OCI-LY1 (cell line): ENCODE data around the gene ZBTB47.

ENCODE experiments used
- H2AFZ ChIP-seq: fragments of 200-600 bp; sonication (generic), shearing (Covaris generic); 2 replicates; pipeline ENCODE4 v1.6.0; 2014; ENCODE audit warnings: antibody characterized with exemption, mild to moderate bottlenecking, low read length
- H3F3A ChIP-seq: fragments of 200-600 bp; sonication (generic), shearing (Covaris generic); 2 replicates; pipeline ENCODE4 v1.6.0; 2014; ENCODE audit warnings: mild to moderate bottlenecking, antibody characterized with exemption, low read length, moderate library complexity; ENCODE audit not compliant: insufficient read depth
- H3K27ac ChIP-seq: fragments of 200-600 bp; sonication (generic); 2 replicates; pipeline ENCODE4 v1.5.1; 2014; ENCODE audit warnings: low read length, mixed run types, mild to moderate bottlenecking, low read depth; ENCODE audit not compliant: poor library complexity, severe bottlenecking
- H3K27me3 ChIP-seq: fragments of 200-600 bp; sonication (generic); 2 replicates; pipeline ENCODE4 v1.6.0; 2014; ENCODE audit warnings: antibody characterized with exemption, mild to moderate bottlenecking, low read length, moderate library complexity; ENCODE audit not compliant: insufficient read depth
- H3K36me3 ChIP-seq: fragments of 200-600 bp; sonication (generic); 2 replicates; pipeline ENCODE4 v1.6.1; 2014; ENCODE audit warnings: mild to moderate bottlenecking, antibody characterized with exemption, low read length, moderate library complexity, mixed read lengths; ENCODE audit not compliant: insufficient read depth
- H3K4me1 ChIP-seq: fragments of 200-600 bp; sonication (generic); 2 replicates; pipeline ENCODE4 v1.5.1; 2014; ENCODE audit warnings: mild to moderate bottlenecking, low read length, moderate library complexity; ENCODE audit not compliant: insufficient read depth, severe bottlenecking
- H3K4me2 ChIP-seq: fragments of 200-600 bp; sonication (generic), shearing (Covaris generic); 2 replicates; pipeline ENCODE4 v1.6.1; 2014; ENCODE audit warnings: low read length
- H3K4me3 ChIP-seq: fragments of 200-600 bp; sonication (generic); 2 replicates; pipeline ENCODE4 v1.5.1; 2014; ENCODE audit warnings: low read length, low read depth, mild to moderate bottlenecking, mixed read lengths; ENCODE audit not compliant: poor library complexity, severe bottlenecking
- H3K79me2 ChIP-seq: fragments of 200-600 bp; shearing (Covaris generic); 2 replicates; pipeline ENCODE4 v1.6.1; 2016; ENCODE audit warnings: mixed run types, low read length, mixed read lengths; ENCODE audit not compliant: insufficient read depth
- H3K9ac ChIP-seq: fragments of 200-600 bp; sonication (generic), shearing (Covaris generic); 2 replicates; pipeline ENCODE4 v1.6.1; 2014; ENCODE audit warnings: mild to moderate bottlenecking, low read length, mixed read lengths
- H3K9me2 ChIP-seq: fragments of 200-600 bp; sonication (generic), shearing (Covaris generic); 2 replicates; pipeline ENCODE4 v1.6.1; 2014; ENCODE audit warnings: low read depth, mild to moderate bottlenecking, low read length, mixed read lengths
- H3K9me3 ChIP-seq: fragments of 200-600 bp; shearing (Covaris generic); 2 replicates; pipeline ENCODE4 v1.6.1; 2014; ENCODE audit warnings: low read length, mixed read lengths
- H4K20me1 ChIP-seq: fragments of 200-600 bp; sonication (generic), shearing (Covaris generic); 2 replicates; pipeline ENCODE4 v1.6.0; 2016; ENCODE audit warnings: mild to moderate bottlenecking, low read length; ENCODE audit not compliant: insufficient read depth
- EZH2 ChIP-seq: fragments of 200-600 bp; sonication (generic), shearing (Covaris generic); IDR thresholded peaks from 2 replicates; pipeline ENCODE4 v1.8.0; 2017; ENCODE audit warnings: borderline replicate concordance, mixed run types, mild to moderate bottlenecking, antibody characterized with exemption, low read length, moderate library complexity, mixed read lengths
- TF ChIP-seq, protein P1 (sequence below): fragments of 200-600 bp; sonication (generic), shearing (Covaris generic); IDR thresholded peaks from 2 replicates; pipeline ENCODE4 v1.5.1; 2017; ENCODE audit warnings: mild to moderate bottlenecking, antibody characterized with exemption, low read length, moderate library complexity, mixed read lengths

Gene ZBTB47

DNA sequence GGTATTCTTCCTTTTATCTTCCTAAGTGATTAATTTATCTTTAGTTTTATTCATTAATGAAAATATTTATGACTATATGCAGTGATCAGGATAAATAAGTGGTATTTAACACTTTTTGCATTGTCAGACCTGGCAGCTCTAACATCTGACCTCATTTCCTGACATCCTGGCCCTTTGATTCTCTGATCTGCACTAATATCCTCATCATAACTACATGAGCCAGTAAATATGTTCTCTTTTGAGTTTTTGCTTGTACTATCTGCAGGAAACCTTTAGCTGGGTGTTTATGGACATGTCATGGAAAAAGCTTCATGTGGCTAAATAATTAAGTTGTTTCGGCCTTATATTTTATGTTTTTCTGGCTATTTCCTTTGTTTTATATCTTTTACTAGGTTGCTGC lies 42.5 kb upstream of the ZBTB47 start:
- H2AFZ ChIP-seq, result no peak overlapping the region

DNA sequence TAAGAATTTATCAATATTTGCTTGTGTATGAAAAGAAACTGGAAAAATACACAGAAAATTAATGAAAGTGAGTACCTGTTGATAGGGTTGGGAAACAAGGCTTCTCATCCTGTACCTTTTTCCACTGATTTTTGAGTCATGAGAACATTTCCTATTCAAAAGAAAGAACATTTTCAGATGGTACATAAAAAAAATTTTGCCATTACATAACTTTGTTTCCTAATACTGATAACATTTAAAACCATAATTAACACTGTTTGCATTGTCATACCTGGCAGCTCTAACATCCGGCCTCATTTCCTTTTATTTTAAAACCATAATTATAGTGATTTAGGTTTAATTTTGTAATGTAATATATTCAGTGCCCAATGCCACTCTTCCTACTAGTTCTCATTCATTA lies 41.3 kb upstream of the ZBTB47 start:
- Histone ChIP-seq H3K9ac (no peak overlapping the region), H3K4me1 (peaks cover 49% of the 10 kb centered on the region), H2AFZ (no peak overlapping the region), H3F3A (no peaks in the 10 kb centered on the region), H3K9me3 (no peaks in the 10 kb centered on the region), H4K20me1 (no peaks in the 10 kb centered on the region), H3K79me2 (peaks cover 96% of the 10 kb centered on the region), H3K4me3 (peak overlapping the region; percentile 4), H3K27ac (peak overlapping the region; percentile 78), H3K36me3 (peaks cover 22% of the 10 kb centered on the region), H3K4me2 (peak overlapping the region; percentile 43), H3K9me2 (no peaks in the 10 kb centered on the region), H3K27me3 (no peaks in the 10 kb centered on the region)
- no peak for TF ChIP-seq EZH2
- TF ChIP-seq, protein P1, sequence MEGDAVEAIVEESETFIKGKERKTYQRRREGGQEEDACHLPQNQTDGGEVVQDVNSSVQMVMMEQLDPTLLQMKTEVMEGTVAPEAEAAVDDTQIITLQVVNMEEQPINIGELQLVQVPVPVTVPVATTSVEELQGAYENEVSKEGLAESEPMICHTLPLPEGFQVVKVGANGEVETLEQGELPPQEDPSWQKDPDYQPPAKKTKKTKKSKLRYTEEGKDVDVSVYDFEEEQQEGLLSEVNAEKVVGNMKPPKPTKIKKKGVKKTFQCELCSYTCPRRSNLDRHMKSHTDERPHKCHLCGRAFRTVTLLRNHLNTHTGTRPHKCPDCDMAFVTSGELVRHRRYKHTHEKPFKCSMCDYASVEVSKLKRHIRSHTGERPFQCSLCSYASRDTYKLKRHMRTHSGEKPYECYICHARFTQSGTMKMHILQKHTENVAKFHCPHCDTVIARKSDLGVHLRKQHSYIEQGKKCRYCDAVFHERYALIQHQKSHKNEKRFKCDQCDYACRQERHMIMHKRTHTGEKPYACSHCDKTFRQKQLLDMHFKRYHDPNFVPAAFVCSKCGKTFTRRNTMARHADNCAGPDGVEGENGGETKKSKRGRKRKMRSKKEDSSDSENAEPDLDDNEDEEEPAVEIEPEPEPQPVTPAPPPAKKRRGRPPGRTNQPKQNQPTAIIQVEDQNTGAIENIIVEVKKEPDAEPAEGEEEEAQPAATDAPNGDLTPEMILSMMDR, result no peak

More for the DNA sequence above, 42.5 kb upstream of the ZBTB47 start:
- H4K20me1 ChIP-seq, result no peaks in the 10 kb centered on the region
- peaks cover 49% of the 10 kb centered on the region for H3K4me1 ChIP-seq
- no peak for TF ChIP-seq EZH2
- TF ChIP-seq, protein P1, result no peak
- H3K9me3 ChIP-seq, result no peaks in the 10 kb centered on the region
- no peaks in the 10 kb centered on the region for H3K9me2 ChIP-seq
- peaks cover 97% of the 10 kb centered on the region for H3K79me2 ChIP-seq
- no peaks in the 10 kb centered on the region for H3K27me3 ChIP-seq
- H3K4me2 ChIP-seq, result peak overlapping the region; percentile 61
- peak overlapping the region; percentile 78 for H3K27ac ChIP-seq
- H3K4me3 ChIP-seq, result no peak overlapping the region
- peaks cover 29% of the 10 kb centered on the region for H3K36me3 ChIP-seq
- no peaks in the 10 kb centered on the region for H3F3A ChIP-seq
- H3K9ac ChIP-seq, result peak overlapping the region; percentile 36; the same call in 1 of the 2 replicates

DNA sequence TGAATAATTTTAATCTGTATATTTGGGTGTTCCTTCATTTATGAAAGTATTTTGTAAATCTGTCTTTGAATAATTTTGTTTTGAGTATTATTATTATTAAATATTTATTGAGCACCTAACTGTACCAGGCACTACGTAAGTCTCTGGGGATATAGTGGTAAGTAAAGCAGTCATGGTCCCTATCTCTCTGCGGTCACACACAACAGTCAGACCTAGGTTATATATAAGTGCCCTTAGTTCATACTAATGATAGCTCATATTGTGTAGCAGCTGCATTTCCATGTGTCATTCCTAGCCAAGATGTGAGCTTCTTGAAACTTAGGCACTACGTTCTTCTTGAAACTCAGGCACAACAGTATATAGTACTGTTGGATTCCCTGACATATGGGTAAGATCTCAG lies 40.6 kb upstream of the ZBTB47 start:
- Histone ChIP-seq H3K36me3 (peaks cover 15% of the 10 kb centered on the region), H3K27ac (peak overlapping the region; percentile 78), H2AFZ (no peak overlapping the region), H3K4me3 (peak overlapping the region; percentile 20), H4K20me1 (no peaks in the 10 kb centered on the region), H3K9me3 (no peaks in the 10 kb centered on the region), H3K4me1 (peaks cover 49% of the 10 kb centered on the region), H3F3A (no peaks in the 10 kb centered on the region), H3K27me3 (no peaks in the 10 kb centered on the region), H3K9ac (peak overlapping the region; percentile 15; the same call in 1 of the 2 replicates), H3K4me2 (peak overlapping the region; percentile 43), H3K79me2 (peaks cover 93% of the 10 kb centered on the region), H3K9me2 (no peaks in the 10 kb centered on the region)
- no peak for TF ChIP-seq EZH2
- TF ChIP-seq, protein P1, result no peak
